ENCODE data around the gene LMX1B. TPM values are rescaled to one million over a fixed set of nuclear protein-coding genes. Genes with fewer than 3 reads are reported as not detected.

Gene LMX1B
- total and polyA plus RNA-seq, 2 of the 4 experiments (the other 2 are of a cell fraction), result not detected

DNA sequence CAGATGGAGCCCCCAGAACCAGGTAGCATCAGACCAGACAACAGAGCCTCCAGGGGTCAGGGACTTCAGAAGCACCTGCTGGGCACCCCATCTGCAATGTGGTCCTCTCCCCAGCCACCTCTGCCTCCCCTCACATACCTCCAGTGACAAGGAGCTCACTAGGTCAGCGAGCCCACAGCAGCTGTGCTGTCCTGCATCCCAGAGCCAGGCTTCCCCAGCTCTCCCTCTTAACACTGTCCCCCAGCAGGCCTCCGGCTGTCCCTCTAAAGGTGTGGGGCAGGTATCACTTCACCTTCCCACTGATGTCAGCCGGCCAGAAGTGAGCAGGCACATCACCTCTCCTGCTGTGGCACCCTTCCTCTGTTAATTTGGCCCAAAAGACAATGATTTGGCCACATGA is 83.6 kb downstream of the LMX1B start:
- intact Hi-C loops (cut with micrococcal nuclease), result no loop called here

More for the DNA sequence above, 83.6 kb downstream of the LMX1B start:
- H3K27me3 ChIP-seq (ENCODE audit: control insufficient read depth, insufficient read depth, low read length), result peaks cover 40% of the 10 kb centered on the region
- no peaks in the 10 kb centered on the region for H3K36me3 ChIP-seq (ENCODE audit: control insufficient read depth, insufficient read depth, low read length)
- H3K4me1 ChIP-seq (ENCODE audit: control insufficient read depth, insufficient read depth, low read length), result no peaks in the 10 kb centered on the region
- no peak overlapping the region for H3K56ac ChIP-seq (ENCODE audit: extremely low read depth, insufficient read depth, low read length)
- H3K9ac ChIP-seq (ENCODE audit: low read depth, low read length), result no peak overlapping the region
- TF ChIP-seq, protein P1, sequence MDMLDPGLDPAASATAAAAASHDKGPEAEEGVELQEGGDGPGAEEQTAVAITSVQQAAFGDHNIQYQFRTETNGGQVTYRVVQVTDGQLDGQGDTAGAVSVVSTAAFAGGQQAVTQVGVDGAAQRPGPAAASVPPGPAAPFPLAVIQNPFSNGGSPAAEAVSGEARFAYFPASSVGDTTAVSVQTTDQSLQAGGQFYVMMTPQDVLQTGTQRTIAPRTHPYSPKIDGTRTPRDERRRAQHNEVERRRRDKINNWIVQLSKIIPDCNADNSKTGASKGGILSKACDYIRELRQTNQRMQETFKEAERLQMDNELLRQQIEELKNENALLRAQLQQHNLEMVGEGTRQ (IDR thresholded peaks at IDR 0.05; ENCODE audit: low read depth, low read length), result no peak
- TF ChIP-seq RFX5 (IDR thresholded peaks at IDR 0.05; ENCODE audit: low read depth, low read length) (no peak), CHD1 (IDR thresholded peaks at IDR 0.05; ENCODE audit: low read depth, low read length) (no peak), FOS (IDR thresholded peaks at IDR 0.05; ENCODE audit: low read depth, low read length) (no peak), POLR2A (IDR thresholded peaks at IDR 0.05; ENCODE audit: low read depth, low read length) (no peak), RAD21 (IDR thresholded peaks at IDR 0.05; ENCODE audit: low read length) (no peak), SMC3 (IDR thresholded peaks at IDR 0.05; ENCODE audit: low read depth, low read length) (no peak), NFE2L2 (IDR thresholded peaks at IDR 0.05; ENCODE audit: low read depth, low read length) (no peak), BHLHE40 (IDR thresholded peaks at IDR 0.05; ENCODE audit: low read depth, low read length) (no peak), RCOR1 (IDR thresholded peaks at IDR 0.05; ENCODE audit: insufficient replicate concordance, low read length) (no peak), MAFK (IDR thresholded peaks at IDR 0.05; ENCODE audit: low read depth, low read length) (no peak), CEBPB (IDR thresholded peaks at IDR 0.05; ENCODE audit: low read depth, low read length) (no peak), MAZ (IDR thresholded peaks at IDR 0.05; ENCODE audit: borderline replicate concordance, low read depth, low read length) (no peak), MXI1 (IDR thresholded peaks at IDR 0.05; ENCODE audit: borderline replicate concordance, low read depth, low read length) (no peak)
- TF ChIP-seq, protein P2, sequence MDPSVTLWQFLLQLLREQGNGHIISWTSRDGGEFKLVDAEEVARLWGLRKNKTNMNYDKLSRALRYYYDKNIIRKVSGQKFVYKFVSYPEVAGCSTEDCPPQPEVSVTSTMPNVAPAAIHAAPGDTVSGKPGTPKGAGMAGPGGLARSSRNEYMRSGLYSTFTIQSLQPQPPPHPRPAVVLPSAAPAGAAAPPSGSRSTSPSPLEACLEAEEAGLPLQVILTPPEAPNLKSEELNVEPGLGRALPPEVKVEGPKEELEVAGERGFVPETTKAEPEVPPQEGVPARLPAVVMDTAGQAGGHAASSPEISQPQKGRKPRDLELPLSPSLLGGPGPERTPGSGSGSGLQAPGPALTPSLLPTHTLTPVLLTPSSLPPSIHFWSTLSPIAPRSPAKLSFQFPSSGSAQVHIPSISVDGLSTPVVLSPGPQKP (IDR thresholded peaks at IDR 0.05; ENCODE audit: borderline replicate concordance, low read depth, low read length), result no peak
- TF ChIP-seq, protein P3, sequence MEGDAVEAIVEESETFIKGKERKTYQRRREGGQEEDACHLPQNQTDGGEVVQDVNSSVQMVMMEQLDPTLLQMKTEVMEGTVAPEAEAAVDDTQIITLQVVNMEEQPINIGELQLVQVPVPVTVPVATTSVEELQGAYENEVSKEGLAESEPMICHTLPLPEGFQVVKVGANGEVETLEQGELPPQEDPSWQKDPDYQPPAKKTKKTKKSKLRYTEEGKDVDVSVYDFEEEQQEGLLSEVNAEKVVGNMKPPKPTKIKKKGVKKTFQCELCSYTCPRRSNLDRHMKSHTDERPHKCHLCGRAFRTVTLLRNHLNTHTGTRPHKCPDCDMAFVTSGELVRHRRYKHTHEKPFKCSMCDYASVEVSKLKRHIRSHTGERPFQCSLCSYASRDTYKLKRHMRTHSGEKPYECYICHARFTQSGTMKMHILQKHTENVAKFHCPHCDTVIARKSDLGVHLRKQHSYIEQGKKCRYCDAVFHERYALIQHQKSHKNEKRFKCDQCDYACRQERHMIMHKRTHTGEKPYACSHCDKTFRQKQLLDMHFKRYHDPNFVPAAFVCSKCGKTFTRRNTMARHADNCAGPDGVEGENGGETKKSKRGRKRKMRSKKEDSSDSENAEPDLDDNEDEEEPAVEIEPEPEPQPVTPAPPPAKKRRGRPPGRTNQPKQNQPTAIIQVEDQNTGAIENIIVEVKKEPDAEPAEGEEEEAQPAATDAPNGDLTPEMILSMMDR (conservative IDR thresholded peaks at IDR 0.05; ENCODE audit: low read depth, low read length), result no peak
- dilution Hi-C loops (cut with HindIII; ENCODE audit: low sequenced_read_pairs, unreplicated experiment), result no loop called here
- H2AK9ac ChIP-seq (replicated peaks; ENCODE audit: low read depth, low read length, poor library complexity), result no peak overlapping the region
- H4K8ac ChIP-seq (ENCODE audit: low read depth in 2 of 2, low read length in 2 of 2), result no peak overlapping the region
- H3K79me1 ChIP-seq (ENCODE audit: low read depth in 1 of 2, low read length in 2 of 2), result no peaks in the 10 kb centered on the region
- no peaks in the 10 kb centered on the region for H3K9me1 ChIP-seq (ENCODE audit: insufficient read depth, low read length)
- H2AFZ ChIP-seq (replicated peaks; ENCODE audit: low read length, poor library complexity), result no peak overlapping the region
- no peak overlapping the region for H4K91ac ChIP-seq (ENCODE audit: insufficient read depth, low read depth, low read length)
- H3K4ac ChIP-seq (ENCODE audit: low read depth, low read length), result no peak overlapping the region
- no peak overlapping the region for H2BK5ac ChIP-seq (ENCODE audit: low read depth, low read length, poor library complexity, severe bottlenecking)
- no peak overlapping the region for H2BK15ac ChIP-seq (ENCODE audit: low read depth, low read length)
- H2AK5ac ChIP-seq (ENCODE audit: low read depth, low read length), result no peak overlapping the region
- H3K4me3 ChIP-seq (ENCODE audit: insufficient read depth, low read depth, low read length), result no peak overlapping the region
- POLR2A ChIA-PET (ENCODE audit: unreplicated experiment), result no interaction called here
- CTCF ChIA-PET, result interaction anchor here (1.2 kb wide), 1 partner anchor 83 kb away, joined by 3 read pairs; no protein-coding TSS in a partner anchor
- BruUV-seq (replicated peaks), result no TSS peak
- H2BK20ac ChIP-seq (ENCODE audit: low read depth, low read length), result no peak overlapping the region
- in situ Hi-C loops (cut with MboI; ENCODE audit: low sequenced_read_pairs), result no loop called here
- H4K20me1 ChIP-seq (ENCODE audit: insufficient read depth, low read length), result no peaks in the 10 kb centered on the region; the same call in 1 of the 2 replicates
- no peak overlapping the region for H4K5ac ChIP-seq (ENCODE audit: low read depth, low read length)
- ATAC-seq (ENCODE audit: low read depth) (no peak), DNase-seq (no peak)
- WGBS, 2 experiments (ENCODE audit: extremely low coverage in 2 of 2, insufficient read length in 1 of 2), result no CpG with 5 or more reads among the region's 3 CpGs
- no peak overlapping the region for H3K27ac ChIP-seq (ENCODE audit: insufficient read depth, low read length)
- no peaks in the 10 kb centered on the region for H3K9me3 ChIP-seq (ENCODE audit: control insufficient read depth, insufficient read depth, low read length)
- H3K14ac ChIP-seq (replicated peaks; ENCODE audit: low read depth, low read length), result no peak overlapping the region
- no peak overlapping the region for H3K23ac ChIP-seq (ENCODE audit: low read depth, low read length)
- no peak overlapping the region for H2BK120ac ChIP-seq (ENCODE audit: low read depth, low read length)
- H3K4me2 ChIP-seq (ENCODE audit: low read depth, low read length), result no peak overlapping the region
- no peak overlapping the region for H3K18ac ChIP-seq (ENCODE audit: low read depth, low read length)

All from IMR-90 (cell line).